GM21619 (cell line): ENCODE results near the gene SUSD2.
"Not testable (repeated sequence)": the region's sequence is repeated elsewhere in the genome, so short reads cannot be mapped to it uniquely, and the experiment has no call there.

ENCODE experiments used
- ATAC-seq: cut with Tn5 transposase; IDR thresholded peaks from one replicate; pipeline ENCODE4 v1.9.1; 2021; ENCODE audit not compliant: unreplicated experiment

SUSD2 gene

DNA sequence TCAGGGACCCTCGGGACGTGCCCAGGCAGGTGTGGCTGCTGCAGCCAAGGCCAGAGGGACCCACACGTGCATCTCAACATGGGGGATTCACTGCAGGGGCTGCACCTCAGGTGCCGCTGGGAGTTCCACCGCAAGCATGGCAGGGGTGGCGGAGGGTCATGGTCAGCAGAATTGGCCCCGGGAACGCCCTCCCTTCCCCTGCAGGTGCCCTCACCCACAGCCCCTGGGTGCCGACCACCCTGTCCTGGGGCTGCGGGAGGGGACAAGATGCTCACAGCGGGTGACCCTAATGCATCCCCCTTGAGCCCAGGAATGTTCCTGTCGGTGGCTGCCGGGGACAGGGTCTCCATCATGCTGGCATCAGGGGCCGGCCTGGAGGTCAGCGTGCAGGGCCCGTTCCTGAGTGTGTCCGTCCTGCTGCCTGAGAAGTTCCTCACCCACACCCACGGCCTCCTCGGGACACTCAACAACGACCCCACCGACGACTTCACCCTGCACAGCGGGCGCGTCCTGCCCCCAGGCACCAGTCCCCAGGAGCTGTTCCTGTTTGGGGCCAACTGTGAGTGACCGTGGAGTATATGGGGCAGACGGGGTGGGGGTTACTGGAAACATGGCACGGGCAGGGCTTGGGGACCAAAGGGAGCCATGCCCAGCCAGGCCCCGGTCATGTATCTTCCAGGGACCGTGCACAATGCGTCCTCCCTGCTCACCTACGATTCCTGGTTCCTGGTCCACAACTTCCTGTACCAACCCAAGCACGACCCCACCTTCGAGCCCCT lies 5.8 kb downstream of the SUSD2 start:
- no peak for ATAC-seq

DNA sequence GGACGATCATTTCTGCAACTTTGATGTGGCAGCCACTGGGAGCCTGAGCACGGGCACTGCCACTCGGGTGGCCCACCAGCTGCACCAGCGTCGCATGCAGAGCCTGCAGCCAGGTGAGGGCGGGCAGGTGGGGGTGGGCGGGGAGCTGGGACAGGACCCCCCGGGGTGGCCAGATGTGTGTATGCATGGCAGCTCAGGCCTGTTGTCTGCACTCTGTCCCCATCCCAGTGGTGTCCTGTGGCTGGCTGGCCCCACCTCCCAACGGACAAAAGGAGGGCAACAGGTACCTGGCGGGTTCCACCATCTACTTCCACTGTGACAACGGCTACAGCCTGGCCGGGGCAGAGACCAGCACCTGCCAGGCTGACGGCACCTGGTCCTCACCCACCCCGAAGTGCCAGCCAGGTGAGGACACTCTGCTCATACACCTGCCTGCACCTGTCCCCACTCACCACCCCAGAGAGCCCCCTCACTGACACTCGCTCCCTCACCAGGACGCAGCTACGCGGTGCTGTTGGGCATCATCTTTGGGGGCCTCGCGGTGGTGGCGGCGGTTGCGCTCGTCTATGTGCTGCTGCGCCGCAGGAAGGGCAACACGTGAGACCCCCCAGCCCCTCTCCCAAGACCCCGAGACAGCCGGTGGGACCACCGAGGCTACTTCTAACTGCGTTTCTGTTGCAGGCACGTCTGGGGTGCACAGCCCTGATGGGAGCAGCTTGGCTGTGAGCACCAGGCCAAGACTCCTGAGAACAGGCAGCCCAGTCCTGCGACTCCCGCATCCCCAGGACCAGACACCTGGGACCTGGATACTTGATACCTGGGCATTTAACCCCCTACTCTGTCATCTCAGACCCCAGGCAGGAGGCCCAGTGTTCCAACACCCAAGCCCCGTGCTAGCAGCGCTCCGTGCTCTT lies 6.7 kb downstream of the SUSD2 start:
- ATAC-seq = no peak

DNA sequence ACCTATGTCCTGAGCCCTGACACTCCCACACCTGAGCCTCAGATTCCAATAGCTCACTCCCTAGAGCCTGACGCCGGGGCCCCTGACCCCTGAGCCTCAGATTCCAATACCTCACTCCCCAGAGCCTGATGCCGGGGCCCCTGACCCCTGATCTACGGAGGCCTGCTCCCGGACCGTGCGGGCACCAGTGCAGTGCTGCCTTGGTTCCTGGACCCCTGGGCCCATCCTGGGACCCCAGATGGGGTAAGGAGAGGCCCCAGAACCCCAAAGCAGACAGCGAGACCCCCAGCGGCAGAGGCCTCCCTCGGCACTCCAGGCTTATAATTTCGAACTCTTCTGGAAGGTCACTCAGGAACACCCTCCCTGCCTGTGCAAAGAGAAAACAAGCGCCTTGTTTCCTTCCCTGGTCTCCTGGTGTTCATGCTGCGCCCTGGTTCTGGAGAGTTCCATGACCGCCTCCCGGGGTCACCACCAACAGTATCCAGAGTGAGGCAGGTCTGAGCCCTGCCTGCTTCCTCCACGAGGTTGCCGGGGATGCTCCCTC lies 7.5 kb downstream of the SUSD2 start:
- no peak for ATAC-seq

DNA sequence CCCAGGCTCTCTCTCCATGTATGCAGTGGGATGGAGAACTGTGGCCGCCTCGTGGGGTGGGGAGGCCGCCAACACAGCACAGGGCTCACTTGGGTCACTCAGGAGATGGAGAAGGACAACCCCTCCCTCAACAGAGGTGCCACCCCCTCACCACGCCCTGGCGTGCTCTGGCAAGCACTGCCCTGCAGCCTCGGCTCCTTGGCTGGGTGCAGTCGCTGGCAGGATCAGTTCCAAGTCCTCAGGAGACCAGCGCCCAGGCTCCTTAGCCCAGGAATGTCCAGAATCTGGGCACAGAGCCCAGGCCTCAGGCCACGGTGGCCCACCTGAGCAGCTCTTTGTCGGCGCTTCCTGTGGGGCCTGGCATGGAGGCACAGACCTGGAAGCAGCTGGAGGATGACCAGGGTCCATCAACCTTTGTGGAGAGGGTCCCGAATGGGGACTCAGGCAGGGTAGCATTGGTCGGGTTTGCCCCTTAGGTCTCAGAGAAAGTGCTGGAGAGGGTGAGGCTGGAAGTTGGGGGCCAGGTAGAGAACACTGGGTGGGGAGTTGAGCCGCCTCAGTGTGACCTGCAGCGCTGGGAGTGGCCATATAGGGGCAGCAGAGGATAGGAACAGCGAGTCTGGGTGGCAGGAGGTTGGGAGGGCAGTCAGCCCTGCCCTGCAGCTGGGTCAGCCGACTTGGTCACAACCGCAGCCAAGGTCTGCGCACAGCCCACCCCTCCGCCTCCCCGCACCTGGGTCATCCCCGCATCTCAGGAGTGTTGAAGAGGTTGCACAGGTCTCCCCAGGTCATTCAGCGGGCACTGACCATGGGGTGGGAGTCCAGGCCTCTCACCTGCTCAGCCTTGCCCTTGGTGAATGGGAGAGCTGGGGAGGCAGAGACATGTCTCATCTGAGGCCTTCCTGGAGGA lies 8.2 kb downstream of the SUSD2 start:
- no peak for ATAC-seq

DNA sequence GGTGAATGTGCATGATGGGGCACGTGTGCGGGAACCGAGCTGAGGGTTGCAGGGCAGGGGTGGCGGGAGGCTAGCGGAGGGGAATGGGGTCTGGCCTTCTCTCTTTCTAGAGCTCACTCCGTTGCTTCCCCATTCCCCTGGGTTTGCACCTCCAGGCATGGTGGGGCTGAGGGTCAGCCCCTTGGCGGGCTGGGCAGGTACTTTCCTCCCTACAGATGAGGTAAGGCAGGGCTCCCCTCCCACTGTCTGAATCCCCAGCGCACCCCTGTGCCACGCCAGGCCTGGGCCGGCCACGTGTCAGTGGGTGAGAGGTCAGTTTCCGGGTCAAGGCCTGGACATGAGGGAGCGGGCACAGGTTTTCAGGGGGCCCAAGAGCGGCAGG lies 8.9 kb downstream of the SUSD2 start:
- no peak for ATAC-seq

DNA sequence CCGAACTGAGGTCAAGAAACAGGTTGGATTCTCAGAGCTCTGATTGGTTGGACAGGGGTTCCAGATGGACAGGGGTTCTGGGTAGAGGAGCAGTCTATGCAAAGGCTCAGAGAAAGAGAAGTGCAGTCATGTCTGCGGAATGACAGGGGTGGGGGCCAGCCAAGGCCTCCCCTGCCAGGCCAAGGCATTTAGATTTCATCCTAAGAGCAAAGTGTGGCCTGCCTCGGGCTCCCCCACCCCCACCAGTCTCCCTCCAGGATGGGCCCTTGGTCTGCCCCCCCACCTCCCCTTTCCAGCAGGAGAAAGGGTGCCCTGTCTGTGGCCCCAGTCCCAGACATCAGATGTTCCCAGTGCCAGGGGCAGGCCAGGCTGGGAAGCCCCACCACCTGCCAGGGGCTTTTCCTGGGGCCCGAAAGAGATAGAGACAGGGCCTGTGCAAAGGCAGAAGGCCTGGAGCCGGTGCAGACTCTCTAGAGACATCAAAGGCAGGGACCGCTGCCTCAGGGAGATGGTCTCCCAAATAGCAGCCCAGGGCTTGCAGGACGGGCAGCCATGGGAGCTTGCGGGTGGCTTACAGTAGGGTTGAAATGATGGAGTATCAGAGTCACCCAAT lies 9.4 kb downstream of the SUSD2 start:
- no peak for ATAC-seq

DNA sequence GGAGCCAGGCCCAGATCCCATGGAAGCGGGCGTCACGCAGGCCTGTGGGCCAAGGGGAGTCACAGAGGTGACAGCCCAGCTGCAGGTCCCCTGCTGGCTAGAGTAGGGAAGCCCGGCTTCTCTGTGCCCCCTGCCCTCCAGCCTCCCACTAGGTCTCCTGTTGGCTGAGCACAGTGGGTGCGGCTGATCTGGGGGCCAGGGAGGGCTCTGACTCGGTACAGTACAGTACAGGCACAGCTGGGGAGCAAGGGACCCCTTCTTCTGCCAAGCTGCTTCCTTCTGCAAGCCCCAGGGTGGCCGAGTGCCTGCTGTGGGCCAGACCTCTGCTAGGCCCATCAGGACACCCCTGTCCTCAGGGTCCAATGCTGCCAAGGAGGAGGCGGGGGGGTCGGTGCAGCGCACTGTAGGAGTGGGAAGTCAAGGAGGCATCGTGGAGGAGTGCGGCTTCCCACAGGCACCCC lies 10.1 kb downstream of the SUSD2 start:
- no peak for ATAC-seq

DNA sequence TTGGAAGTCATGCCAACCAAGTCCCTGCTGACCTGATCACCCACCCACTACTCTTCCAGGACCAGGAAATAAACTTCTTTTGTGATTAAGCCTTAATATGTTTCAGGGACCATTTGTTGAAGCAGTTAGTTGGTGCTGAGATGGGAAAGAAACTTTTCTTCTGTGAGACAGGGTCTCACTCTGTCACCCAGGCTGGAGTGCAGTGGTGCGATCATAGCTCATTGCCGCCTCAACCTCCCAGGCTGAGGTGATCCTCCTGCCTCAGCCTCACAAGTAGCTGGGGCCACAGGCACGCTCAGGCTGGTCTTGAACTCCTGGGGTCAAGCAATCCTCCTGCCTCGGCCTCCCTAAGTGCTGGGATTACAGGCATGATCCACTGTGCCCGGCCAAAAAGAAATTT lies 10.6 kb downstream of the SUSD2 start:
- ATAC-seq = no peak

DNA sequence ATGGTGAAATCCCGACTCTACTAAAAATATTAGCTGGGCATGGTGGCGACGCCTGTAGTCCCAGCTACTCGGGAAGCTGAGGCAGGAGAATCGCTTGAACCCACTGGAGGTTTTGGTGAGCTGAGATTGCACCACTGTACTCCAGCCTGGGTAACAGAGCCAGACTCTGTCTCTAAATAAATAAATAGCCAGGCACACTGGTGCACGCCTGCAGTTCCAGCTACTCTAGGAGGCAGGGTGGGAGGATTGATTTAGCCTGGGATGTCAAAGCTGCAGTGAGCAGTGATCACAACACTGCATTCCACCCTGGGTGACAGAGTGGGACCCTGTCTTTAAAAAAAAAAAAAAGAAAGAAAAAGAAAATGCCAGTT lies 17.4 kb downstream of the SUSD2 start:
- no peak for ATAC-seq

DNA sequence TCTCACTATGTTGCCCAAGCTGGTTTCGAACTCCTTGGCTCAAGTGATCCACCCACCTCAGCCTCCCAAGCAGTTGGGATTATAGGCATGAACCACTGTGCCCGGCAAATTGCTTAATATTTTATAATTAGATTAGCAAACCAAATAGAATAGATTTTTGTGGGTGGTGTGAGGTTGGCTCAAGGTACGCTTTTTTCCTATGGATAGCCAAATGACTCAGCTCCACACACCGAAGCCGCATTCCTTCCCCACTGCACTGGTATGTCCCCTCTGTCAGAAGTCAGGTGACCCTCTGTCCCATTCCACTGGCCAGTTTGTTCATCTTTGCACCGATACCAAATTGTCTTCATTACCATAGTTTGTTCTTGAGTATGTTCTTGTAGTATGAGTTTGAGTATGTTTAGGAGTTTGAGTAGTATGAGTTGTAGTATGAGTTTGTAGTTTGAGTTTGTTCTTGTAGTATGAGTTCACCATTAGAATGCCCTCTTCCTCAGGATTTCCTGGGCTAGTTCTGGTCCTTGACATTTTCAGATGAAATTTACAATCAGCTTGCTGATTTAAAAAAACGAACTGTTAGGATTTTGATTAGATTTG lies 19.4 kb downstream of the SUSD2 start:
- no peak for ATAC-seq

DNA sequence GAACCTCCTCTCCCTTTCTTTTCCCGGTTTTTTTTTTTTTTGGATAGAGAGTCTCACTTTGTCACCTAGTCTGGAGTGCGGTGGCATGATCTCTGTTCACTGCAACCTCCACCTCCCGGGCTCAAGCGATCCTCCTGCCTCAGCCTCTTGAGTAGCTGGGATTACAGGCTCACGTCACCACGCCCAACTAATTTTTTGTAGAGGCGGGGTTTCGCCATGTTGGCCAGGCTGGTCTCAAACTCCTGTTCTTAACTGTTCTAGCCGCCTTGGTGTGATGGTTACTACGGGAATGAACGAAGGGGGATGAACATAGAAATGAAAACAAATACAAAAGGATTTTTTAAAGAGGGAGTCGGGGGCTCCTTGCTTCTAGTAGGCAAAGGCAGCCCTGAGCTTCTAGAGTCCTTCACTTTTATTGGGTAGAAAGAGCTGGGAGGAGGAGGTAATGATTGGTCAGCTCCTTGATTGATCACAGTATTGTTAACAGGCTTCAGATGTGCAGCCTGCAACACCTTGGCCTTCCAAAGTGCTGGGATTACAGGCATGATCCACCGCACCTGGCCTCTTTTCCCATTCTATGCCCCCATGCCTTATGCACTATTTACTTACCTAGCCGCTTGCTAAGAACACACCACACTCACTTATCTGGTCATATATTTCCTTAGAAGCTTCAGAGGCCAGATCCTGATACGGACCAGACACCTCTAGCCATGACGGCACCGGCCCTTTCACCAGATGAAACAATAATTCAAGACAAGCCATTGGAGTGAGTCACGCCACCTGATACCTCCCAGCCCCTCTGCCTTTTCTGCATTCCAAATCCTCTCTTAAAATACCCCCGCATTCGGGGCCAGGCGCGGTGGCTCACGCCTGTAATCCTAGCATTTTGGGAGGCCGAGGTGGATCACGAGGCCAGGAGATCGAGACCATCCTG lies 20.7 kb downstream of the SUSD2 start:
- no peak for ATAC-seq

DNA sequence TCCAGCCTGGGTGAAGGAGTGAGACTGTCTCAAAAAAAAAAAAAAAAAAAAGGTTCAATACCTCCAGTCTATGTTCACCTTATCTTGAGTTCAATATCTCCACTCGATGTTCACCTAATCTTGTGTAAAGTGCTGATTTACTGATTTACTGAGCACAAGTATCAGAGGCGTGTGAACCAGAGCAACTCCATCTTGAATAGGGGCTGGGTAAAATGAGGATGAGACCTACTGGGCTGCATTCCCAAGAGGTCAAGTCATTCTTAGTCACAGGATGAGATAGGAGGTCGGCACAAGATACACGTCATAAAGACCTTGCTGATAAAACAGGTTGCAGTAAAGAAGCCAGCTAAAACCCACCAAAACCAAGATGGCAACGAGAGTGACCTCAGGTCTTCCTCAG lies 22.6 kb downstream of the SUSD2 start:
- ATAC-seq = not testable (repeated sequence)

DNA sequence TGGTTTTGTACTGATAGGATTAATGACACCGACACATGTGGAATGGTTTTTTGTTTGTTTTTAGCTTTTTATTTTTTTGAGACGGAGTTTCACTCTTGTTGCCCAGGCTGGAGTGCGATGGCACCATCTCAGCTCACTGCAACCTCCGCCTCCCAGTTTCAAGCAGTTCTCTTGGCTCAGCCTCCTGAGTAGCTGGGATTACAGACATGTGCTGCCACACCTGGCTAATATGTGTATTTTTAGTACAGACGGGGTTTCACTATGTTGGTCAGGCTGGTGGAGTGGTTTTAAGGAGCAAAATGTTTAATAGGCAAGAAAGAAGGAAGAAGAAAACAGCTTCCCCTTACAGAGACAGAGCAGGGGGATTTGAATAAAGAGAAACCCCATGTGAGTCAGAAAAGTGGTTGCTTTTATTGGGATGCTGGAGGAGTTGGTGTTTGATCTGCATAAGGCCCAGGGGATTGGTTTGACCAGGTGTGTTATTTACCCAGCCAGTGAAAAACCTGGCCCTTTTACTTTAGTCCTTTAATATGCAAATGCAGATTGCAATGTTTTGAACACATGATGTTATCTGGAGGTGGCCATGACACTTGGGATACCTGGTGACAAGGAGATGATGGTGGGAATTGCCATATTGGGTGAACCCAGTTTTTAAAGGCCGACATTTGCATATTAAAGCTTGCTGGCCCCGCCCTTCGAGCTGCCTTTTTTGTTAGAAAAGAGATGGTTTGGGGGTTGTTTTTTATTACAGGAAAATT lies 24.3 kb downstream of the SUSD2 start:
- no peak for ATAC-seq

DNA sequence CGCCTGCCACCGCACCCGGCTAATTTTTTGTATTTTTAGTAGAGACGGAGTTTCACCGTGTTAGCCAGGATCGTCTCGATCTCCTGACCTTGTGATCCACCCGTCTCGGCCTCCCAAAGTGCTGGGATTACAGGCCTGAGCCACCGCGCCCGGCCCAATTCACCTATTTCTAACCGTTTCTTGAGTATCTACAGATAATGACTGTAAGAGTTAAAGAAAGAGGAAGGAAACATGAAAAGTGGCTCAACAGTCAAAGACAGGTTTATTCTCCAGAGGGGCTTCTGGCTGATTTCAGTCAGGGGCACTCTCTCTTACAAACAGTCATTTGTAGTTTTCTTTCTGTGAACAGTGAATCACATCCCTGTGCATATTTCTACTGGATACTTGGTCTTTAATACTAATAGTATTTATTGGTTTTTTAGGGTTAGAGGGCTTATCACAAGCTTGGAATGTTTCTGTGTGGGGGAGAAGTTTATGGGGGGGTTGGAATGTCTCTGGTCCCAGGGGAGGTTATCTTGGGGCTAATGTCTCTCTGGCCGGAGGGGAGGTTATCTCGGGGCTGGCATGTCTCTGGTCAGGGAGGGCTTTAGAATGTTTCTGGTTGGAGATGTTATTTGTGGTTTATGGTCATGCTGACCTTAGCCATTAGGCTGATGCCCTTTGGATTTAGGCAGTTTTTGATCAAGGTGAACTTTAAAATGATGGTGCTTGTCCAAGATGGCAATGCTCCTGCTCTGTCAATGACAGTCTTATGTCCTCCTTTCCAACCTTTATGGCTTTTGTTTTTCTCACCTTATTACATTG lies 25.4 kb downstream of the SUSD2 start:
- ATAC-seq = not testable (repeated sequence)

DNA sequence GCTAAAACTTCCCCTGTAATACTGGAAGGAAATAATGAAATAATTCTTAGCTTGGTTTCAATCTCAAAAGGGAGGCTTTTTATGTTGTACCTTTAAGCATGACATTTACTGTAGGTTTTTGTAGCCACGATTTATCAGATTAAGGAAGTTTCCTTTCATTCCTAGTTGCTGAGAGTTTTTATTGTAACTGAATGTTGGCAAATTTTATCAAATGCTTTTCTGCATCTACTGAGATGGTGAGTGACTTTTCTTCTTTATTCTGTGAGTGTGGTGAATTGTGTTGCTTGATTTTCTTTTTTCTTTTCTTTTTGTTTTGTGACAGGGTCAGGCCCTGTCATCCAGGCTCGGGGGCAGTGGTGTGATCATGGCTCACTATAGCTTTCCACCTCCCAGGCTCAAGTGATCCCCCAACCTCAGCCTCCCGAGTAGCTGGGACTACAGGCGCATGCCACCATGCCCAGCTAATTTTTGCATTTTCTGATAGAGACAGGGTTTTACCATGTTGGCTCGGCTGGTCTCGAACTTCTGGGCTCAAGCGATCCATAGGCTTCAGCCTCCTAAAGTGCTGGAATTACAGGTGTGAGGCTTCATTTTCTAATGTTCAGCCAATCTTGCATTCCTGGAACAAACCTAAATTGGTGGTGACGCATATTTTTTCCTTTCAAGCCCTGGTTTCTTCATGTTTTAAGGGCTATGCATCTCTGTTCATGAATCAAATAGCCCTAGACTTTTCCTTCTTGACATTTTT lies 26.2 kb downstream of the SUSD2 start:
- ATAC-seq = no peak

DNA sequence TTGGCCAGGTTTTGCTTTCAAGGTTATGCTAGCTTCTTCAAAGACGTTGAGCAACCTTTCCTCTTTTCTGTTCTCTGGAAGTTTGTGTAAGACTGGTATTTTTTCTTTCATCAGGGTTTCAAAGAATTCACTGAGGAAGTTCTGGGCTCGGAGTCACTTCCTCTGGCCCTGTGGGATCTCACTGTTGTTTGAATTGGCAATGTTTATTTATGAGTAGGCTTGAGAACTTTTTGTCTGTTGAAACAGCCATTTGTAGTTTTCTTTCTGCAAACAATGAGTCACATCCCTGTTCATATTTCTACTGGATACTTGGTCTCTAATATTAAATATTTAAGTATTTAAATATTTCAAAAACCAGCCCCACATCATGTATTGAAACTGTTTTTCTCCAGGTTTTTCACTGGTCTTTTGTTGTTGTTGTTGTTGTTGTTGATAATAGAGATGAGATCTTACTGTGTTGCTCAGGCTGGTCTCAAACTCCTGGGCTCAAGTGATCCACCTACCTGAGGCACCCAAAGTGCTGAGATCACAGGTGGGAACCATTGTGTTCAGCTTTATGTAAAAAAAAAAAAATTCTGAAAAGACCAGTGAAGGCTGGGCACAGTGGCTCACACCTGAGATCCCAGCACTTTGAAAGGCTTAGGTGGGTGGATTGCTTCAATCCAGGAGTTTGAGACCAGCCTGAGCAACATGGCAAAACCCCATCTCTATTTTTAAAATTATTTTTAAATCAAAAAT lies 26.9 kb downstream of the SUSD2 start:
- ATAC-seq = no peak
